Measurements from ENCODE around the gene TH.

TH gene

DNA sequence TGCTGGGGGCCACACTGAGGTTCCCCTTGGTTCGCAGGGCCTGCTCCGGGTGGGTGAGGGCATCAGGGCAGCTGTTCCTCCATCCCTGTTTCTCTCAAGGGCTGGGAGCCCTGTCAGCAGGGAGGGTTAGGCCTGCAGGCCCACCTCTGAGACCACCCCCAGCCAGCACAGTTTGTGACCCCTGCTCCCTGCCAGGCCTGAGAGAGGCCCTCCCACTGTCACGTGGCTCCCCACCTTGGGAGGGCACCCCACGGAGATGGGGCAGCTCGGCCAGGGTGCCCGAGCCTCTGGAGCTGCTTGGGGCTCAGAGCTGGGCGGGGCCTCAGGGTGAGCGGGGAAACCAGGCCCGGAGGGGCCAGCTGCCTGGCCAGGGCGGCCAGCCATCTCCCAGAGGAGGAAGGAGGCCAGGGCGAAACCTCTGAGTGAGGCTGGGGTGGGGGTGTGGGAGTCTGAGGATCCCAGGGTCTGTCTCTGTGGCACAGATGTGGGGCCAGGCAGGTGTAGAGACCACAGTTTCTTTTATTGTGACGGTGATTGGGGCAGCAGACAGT, 8.1 kb downstream of the TH start:
- DNase-seq (ENCODE audit: low read depth in 1 of 2, low spot score in 1 of 2), result no peak

DNA sequence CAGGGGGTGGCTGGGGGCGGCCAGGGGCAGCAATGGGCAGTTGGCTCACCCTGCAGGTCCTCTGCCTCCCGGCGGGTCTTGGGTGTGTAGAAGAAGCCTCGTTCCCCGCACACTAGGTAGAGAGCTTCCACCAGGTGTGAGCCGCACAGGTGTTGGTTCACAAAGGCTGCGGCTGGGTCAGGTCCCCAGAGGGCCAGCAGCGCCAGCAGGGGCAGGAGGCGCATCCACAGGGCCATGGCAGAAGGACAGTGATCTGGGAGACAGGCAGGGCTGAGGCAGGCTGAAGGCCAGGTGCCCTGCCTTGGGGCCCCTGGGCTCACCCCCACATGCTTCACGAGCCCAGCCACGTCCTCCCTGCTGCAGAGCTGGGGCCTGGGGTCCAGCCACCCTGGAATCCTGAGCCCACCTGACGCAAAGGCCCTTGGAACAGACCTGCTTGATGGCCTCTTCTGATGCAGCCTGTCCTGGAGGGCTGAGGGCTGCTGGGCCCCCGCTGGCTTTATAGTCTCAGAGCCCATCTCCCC, 10.8 kb downstream of the TH start, which contains the start of gene INS:
TSS of gene INS (minus strand) at position 474 of the 524 bp plus-strand sequence. CDS start at position 236, 238 bp downstream.
- no peak for DNase-seq (ENCODE audit: low read depth in 1 of 2, low spot score in 1 of 2)

DNA sequence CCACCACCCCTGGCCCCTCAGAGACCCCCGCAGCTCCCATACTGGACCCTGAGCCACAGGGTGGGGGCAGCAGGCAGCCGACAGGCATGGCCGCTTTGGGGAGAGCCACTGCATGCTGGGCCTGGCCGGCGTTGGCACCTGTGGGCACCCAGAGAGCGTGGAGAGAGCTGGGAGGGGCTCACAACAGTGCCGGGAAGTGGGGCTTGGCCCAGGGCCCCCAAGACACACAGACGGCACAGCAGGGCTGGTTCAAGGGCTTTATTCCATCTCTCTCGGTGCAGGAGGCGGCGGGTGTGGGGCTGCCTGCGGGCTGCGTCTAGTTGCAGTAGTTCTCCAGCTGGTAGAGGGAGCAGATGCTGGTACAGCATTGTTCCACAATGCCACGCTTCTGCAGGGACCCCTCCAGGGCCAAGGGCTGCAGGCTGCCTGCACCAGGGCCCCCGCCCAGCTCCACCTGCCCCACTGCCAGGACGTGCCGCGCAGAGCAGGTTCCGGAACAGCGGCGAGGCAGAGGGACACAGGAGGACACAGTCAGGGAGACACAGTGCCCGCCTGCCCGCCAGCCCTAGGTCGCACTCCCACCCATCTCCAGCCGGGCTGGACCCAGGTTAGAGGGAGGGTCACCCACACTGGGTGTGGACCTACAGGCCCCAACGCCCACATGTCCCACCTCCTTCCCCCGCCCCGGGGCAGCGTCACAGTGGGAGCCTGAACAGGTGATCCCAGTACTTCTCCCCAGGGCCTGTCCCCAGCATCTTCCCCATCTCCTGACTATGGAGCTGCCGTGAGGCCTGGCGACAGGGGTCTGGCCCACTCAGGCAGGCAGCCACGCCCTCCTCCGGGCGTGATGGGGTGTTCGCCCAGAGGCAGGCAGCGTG, 11.8 kb downstream of the TH start:
- no peak for DNase-seq (ENCODE audit: low read depth in 1 of 2, low spot score in 1 of 2)

DNA sequence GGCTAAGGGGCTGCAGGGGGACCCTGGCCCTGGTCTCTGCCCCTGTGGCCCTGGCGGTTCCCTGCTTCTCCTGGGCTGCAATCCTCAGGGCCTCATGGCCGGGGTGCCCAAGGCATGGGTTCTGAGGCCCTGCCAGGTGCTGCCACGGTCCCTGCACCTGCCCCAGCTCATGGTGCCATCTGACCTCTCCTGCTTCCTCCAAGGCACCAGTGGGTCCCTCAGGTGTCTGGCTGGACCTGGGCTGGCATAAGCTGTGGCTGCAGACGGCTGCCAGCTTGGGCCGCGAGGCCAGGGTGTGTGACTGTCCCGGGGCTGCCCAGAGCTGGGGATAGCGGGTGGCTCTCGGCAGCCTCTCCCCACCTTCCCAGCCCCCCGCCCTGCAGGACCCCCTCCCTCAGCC, 12.6 kb downstream of the TH start:
- no peak for DNase-seq (ENCODE audit: low read depth in 1 of 2, low spot score in 1 of 2)

- no peak for DNase-seq (ENCODE audit: low read depth in 1 of 2, low spot score in 1 of 2)
Measured at GRCh38 chr11:2158296-2158737, 13.3 kb downstream of the TH start.

GRCh38 chr11:2157294-2158040, 14.1 kb downstream of the TH start:
- DNase-seq (ENCODE audit: low read depth in 1 of 2, low spot score in 1 of 2), result no peak

DNA sequence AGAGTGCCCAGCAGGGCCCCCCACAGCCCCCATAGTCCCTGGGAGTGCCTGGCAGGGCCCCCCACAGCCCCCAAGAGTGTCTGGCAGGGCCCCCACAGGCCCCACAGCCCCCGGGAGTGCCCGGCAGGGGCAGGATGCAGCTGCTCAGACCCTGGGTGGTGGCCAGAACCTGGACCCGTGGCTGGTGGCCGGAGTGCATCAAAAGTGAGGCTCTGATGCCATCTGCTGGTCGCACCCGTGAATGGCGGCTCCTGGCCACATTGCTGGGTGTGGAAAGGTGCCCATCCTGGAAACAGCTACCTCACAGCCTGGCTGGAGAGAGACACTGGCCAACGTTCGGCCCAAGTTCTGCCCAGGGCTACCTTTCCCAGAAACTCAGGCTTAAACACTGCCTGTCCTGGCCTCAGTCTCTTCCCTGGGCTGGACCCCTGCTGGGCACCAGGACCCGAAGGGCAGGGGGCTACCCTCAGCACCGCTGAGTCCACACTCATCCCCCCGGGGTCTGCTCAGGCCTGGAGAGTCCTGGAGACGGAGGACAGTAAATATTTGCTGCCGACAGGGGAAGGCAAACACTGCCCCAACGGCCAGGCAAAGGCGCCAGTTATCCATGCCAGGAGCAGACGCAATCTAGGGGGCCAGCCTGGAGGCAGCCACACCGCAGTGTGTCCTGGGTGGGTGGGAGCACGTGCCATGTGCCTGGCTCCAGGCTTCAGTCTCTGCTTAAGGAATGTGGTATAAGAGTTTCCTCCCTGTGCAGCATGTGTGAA, 15.0 kb downstream of the TH start:
- peak in 1 of 2 donors; percentile 39 for DNase-seq (ENCODE audit: low read depth in 1 of 2, low spot score in 1 of 2)

DNA sequence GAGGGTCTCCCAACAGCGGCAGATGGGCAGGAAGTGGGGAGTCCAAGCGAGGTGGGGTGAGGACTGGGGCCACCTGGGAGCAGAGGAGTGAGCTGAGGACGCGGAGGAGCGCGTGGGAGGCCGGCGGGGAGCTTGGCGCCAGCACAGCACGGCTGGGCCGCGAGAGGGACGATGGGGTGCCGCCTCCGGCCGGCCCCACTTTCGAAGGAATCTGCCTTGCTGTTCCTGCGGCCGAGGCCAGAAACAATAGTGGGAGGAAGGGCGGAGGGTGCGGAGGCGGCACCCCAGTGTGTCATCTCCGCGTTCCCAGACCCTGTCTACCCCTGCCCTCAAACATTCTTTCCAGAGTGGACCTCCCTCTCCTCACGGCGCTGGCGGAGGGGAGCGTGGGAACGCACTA, 16.1 kb downstream of the TH start:
- DNase-seq (ENCODE audit: low read depth in 1 of 2, low spot score in 1 of 2), result no peak

DNA sequence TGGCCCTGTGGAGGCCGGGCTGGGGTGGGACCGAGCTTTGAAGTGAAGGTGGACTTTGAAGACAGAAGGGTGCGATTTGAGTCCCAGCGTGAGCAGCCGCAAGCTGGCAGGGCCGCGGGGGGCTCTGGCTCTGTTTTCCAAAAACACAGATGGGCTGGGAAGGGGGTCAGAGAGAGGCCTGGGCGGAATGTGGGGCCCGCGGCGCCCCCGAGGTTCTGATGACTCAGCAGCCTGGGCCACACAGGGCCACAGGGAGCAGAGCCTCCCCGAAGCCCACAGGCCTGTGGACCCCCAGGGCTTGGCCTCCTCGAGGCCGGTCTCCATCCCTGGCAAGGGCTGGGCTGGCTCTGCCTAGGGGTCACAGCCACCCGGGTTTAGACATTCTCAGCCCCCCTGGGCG, 16.7 kb downstream of the TH start:
- DNase-seq (ENCODE audit: low read depth in 1 of 2, low spot score in 1 of 2), result no peak

- DNase-seq (ENCODE audit: low read depth in 1 of 2, low spot score in 1 of 2), result no peak
Measured at GRCh38 chr11:2154195-2154585, 17.4 kb downstream of the TH start.

GRCh38 chr11:2153581-2154194, 17.9 kb downstream of the TH start:
- no peak for DNase-seq (ENCODE audit: low read depth in 1 of 2, low spot score in 1 of 2)

- peak; percentile 68 to 74 for DNase-seq (ENCODE audit: low read depth in 1 of 2, low spot score in 1 of 2)
Measured at GRCh38 chr11:2151500-2152257, 19.9 kb downstream of the TH start.

GRCh38 chr11:2149864-2150847, 21.5 kb downstream of the TH start:
- no peak for DNase-seq (ENCODE audit: low read depth in 1 of 2, low spot score in 1 of 2)

- no peak for DNase-seq (ENCODE audit: low read depth in 1 of 2, low spot score in 1 of 2)
Measured at GRCh38 chr11:2149460-2149859, 22.2 kb downstream of the TH start.

- DNase-seq (ENCODE audit: low read depth in 1 of 2, low spot score in 1 of 2), result no peak
Measured at GRCh38 chr11:2148595-2148994, 23.0 kb downstream of the TH start.

DNA sequence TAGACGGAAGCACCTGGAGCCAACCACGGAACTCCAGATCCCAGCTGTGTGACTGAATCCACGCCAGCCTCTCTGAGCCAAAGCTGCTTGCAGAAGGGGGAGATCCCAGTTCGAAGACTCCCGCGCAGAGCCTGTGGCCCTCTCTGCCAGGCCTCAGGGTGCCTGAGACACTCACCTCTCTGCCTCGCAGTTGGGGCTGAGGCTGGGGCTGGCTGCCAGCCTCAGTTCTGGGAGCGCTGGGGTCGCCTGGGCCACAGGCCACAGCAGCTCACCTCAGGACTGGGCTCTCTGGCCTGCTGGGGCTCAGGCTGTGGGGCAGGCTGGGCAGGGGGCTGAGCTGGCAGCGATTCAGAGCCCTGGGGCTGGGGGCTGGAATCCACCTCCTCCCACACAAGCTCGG, 24.2 kb downstream of the TH start:
- no peak for DNase-seq (ENCODE audit: low read depth in 1 of 2, low spot score in 1 of 2)

DNA sequence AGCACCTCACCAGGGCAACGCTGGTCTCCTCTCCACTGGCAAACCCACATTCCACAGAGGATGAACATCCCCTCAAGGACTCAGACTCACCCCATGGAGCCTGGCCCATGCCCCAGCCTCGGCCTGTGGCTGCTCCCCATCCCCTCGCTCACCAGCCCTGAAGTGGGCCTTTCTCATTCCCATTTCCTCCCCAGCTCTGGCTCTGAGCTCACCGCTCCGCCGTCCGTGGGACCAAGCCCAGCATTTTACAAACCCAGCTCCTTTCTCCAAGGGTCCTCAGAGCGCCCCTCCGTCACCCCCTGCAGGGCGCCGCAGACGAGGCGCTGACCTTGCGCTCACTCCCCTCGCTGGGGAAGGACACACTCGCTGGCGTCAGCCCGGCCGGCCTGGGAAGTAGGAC, 25.6 kb downstream of the TH start:
- no peak for DNase-seq (ENCODE audit: low read depth in 1 of 2, low spot score in 1 of 2)

GRCh38 chr11:2144544-2145248, 26.9 kb downstream of the TH start:
- DNase-seq (ENCODE audit: low read depth in 1 of 2, low spot score in 1 of 2), result no peak
